IMR-90 (cell line): Measurements from ENCODE around the gene CLPX. TPM values are rescaled to one million over a fixed set of nuclear protein-coding genes. Genes with fewer than 3 reads are reported as not detected.
A peak's percentile ranks its signal among the peaks of the same experiment; 100 is the strongest.

Source experiments
- ATAC-seq: fragments of 200-7000 bp; cut with Tn5 transposase; 2 replicates; pipeline ENCODE4 v1.9.1; 2020; ENCODE audit warnings: low read depth, mild to moderate bottlenecking, moderate library complexity
- BruUV-seq: library from RNA; stranded (reverse); fragments of 400-500 nt; replicated peaks from 2 replicates; lab custom pipeline; 2021; lab: Mats Ljungman, UMichigan
- CTCF ChIA-PET: fragments of 300-600 bp; formaldehyde crosslinking; extraction: SDS; loops from one replicate; lab custom pipeline; 2021; ENCODE audit warnings: antibody characterized with exemption; lab: Yijun Ruan, JAX
- POLR2A ChIA-PET: fragments of 300-600 bp; sonication (Branson Sonifier 250); formaldehyde crosslinking; loops from one replicate; lab custom pipeline; 2022; ENCODE audit warnings: antibody characterized with exemption; ENCODE audit not compliant: unreplicated experiment; lab: Charles Lee
- DNase-seq: peaks from one replicate; pipeline ENCODE4 v3.0.0; 2013
- H2AFZ ChIP-seq: replicated peaks from 2 replicates; pipeline ENCODE3; 2013; ENCODE audit warnings: low read length, mild to moderate bottlenecking; ENCODE audit not compliant: poor library complexity
- H2AK5ac ChIP-seq: 2 replicates; pipeline ENCODE4 v1.6.1; 2013; ENCODE audit warnings: low read depth, low read length, inconsistent platforms
- H2AK9ac ChIP-seq: replicated peaks from 2 replicates; pipeline ENCODE3; 2013; ENCODE audit warnings: mild to moderate bottlenecking, low read depth, low read length, moderate library complexity; ENCODE audit not compliant: poor library complexity
- H2BK120ac ChIP-seq: 2 replicates; pipeline ENCODE4 v1.6.1; 2013; ENCODE audit warnings: low read depth, low read length, inconsistent platforms
- H2BK15ac ChIP-seq: 3 replicates; pipeline ENCODE4 v1.6.1; 2013; ENCODE audit warnings: low read depth, low read length, inconsistent platforms
- H2BK20ac ChIP-seq: 2 replicates; pipeline ENCODE4 v1.6.1; 2013; ENCODE audit warnings: low read depth, mild to moderate bottlenecking, inconsistent platforms, low read length, moderate library complexity
- H2BK5ac ChIP-seq: 2 replicates; pipeline ENCODE4 v1.6.1; 2013; ENCODE audit warnings: mild to moderate bottlenecking, low read depth, low read length, inconsistent platforms; ENCODE audit not compliant: poor library complexity, severe bottlenecking
- H3K14ac ChIP-seq: replicated peaks from 2 replicates; pipeline ENCODE4 v1.6.1; 2013; ENCODE audit warnings: low read depth, low read length, inconsistent platforms
- H3K18ac ChIP-seq: 2 replicates; pipeline ENCODE4 v1.6.1; 2013; ENCODE audit warnings: low read depth, low read length, control low read depth
- H3K23ac ChIP-seq: 2 replicates; pipeline ENCODE4 v1.6.1; 2013; ENCODE audit warnings: low read depth, low read length, inconsistent platforms
- H3K27ac ChIP-seq: 2 replicates; pipeline ENCODE4 v1.5.1; 2013; ENCODE audit warnings: mild to moderate bottlenecking, control low read depth, low read length; ENCODE audit not compliant: insufficient read depth
- H3K27me3 ChIP-seq: 2 replicates; pipeline ENCODE4 v1.6.1; 2013; ENCODE audit warnings: low read length; ENCODE audit not compliant: control insufficient read depth, insufficient read depth
- H3K36me3 ChIP-seq: 2 replicates; pipeline ENCODE4 v1.6.1; 2013; ENCODE audit warnings: low read length, mixed read lengths; ENCODE audit not compliant: control insufficient read depth, insufficient read depth
- H3K4ac ChIP-seq: 2 replicates; pipeline ENCODE4 v1.6.1; 2013; ENCODE audit warnings: low read depth, low read length, inconsistent platforms
- H3K4me1 ChIP-seq: 2 replicates; pipeline ENCODE4 v1.6.1; 2013; ENCODE audit warnings: low read length, mixed read lengths; ENCODE audit not compliant: control insufficient read depth, insufficient read depth
- H3K4me2 ChIP-seq: 2 replicates; pipeline ENCODE4 v1.6.1; 2013; ENCODE audit warnings: low read depth, mild to moderate bottlenecking, control low read depth, low read length, moderate library complexity
- H3K4me3 ChIP-seq: 2 replicates; pipeline ENCODE4 v1.5.1; 2013; ENCODE audit warnings: low read depth, mild to moderate bottlenecking, control low read depth, low read length, moderate library complexity; ENCODE audit not compliant: insufficient read depth
- H3K56ac ChIP-seq: 2 replicates; pipeline ENCODE4 v1.6.1; 2013; ENCODE audit warnings: low read length, inconsistent platforms; ENCODE audit not compliant: insufficient read depth; ENCODE audit errors: extremely low read depth
- H3K79me1 ChIP-seq, 2 experiments: 2 replicates each; pipeline ENCODE4 v1.6.1; 2013; ENCODE audit warnings: low read length in 2 of 2, inconsistent platforms in 1 of 2, low read depth in 1 of 2
- H3K9ac ChIP-seq: 2 replicates; pipeline ENCODE4 v1.6.1; 2013; ENCODE audit warnings: low read depth, low read length, control low read depth
- H3K9me1 ChIP-seq: 2 replicates; pipeline ENCODE4 v1.6.1; 2013; ENCODE audit warnings: low read length, inconsistent platforms; ENCODE audit not compliant: insufficient read depth
- H3K9me3 ChIP-seq: 2 replicates; pipeline ENCODE4 v1.6.1; 2013; ENCODE audit warnings: low read length; ENCODE audit not compliant: control insufficient read depth, insufficient read depth
- H4K20me1 ChIP-seq: 2 replicates; pipeline ENCODE4 v1.6.1; 2013; ENCODE audit warnings: low read length, inconsistent platforms; ENCODE audit not compliant: insufficient read depth
- H4K5ac ChIP-seq: 2 replicates; pipeline ENCODE4 v1.6.1; 2013; ENCODE audit warnings: mild to moderate bottlenecking, low read depth, low read length, control low read depth
- H4K8ac ChIP-seq, 2 experiments: 2 replicates each; pipeline ENCODE4 v1.6.1; 2013; ENCODE audit warnings: low read depth in 2 of 2, low read length in 2 of 2, control low read depth in 1 of 2, inconsistent platforms in 1 of 2
- H4K91ac ChIP-seq: 2 replicates; pipeline ENCODE4 v1.6.1; 2013; ENCODE audit warnings: low read depth, low read length, inconsistent platforms; ENCODE audit not compliant: insufficient read depth
- BHLHE40 ChIP-seq: fragments of 150-350 bp; IDR thresholded peaks from 2 replicates; pipeline ENCODE4 v1.6.1; 2016; ENCODE audit warnings: mild to moderate bottlenecking, low read depth, low read length
- CEBPB ChIP-seq: IDR thresholded peaks from 2 replicates; pipeline ENCODE4 v1.6.1; 2012; ENCODE audit warnings: low read depth, low read length, improper control_type of control experiment
- CHD1 ChIP-seq: IDR thresholded peaks from 2 replicates; pipeline ENCODE4 v1.6.1; 2012; ENCODE audit warnings: low read depth, low read length, improper control_type of control experiment
- CTCF ChIP-seq: conservative IDR thresholded peaks from 2 replicates; pipeline ENCODE4 v1.5.1; 2012; ENCODE audit warnings: mild to moderate bottlenecking, low read depth, low read length, improper control_type of control experiment
- FOS ChIP-seq: fragments of 150-350 bp; IDR thresholded peaks from 2 replicates; pipeline ENCODE4 v1.6.1; 2016; ENCODE audit warnings: low read depth, low read length
- MAFK ChIP-seq: IDR thresholded peaks from 2 replicates; pipeline ENCODE4 v1.6.1; 2012; ENCODE audit warnings: low read depth, low read length, improper control_type of control experiment
- MAZ ChIP-seq: IDR thresholded peaks from 2 replicates; pipeline ENCODE4 v1.6.1; 2012; ENCODE audit warnings: low read depth, mild to moderate bottlenecking, low read length, improper control_type of control experiment, moderate library complexity, borderline replicate concordance
- MXI1 ChIP-seq: IDR thresholded peaks from 2 replicates; pipeline ENCODE4 v1.6.1; 2012; ENCODE audit warnings: low read depth, mild to moderate bottlenecking, low read length, moderate library complexity, borderline replicate concordance
- NFE2L2 ChIP-seq: fragments of 150-350 bp; IDR thresholded peaks from 2 replicates; pipeline ENCODE4 v1.6.1; 2016; ENCODE audit warnings: low read depth, mild to moderate bottlenecking, low read length
- POLR2A ChIP-seq: IDR thresholded peaks from 2 replicates; pipeline ENCODE4 v1.6.1; 2012; ENCODE audit warnings: mild to moderate bottlenecking, low read depth, low read length
- RAD21 ChIP-seq: IDR thresholded peaks from 2 replicates; pipeline ENCODE4 v1.6.1; 2012; ENCODE audit warnings: low read length, improper control_type of control experiment
- RCOR1 ChIP-seq: IDR thresholded peaks from 2 replicates; pipeline ENCODE4 v1.6.1; 2012; ENCODE audit warnings: mild to moderate bottlenecking, low read length, improper control_type of control experiment; ENCODE audit not compliant: insufficient replicate concordance
- RFX5 ChIP-seq: IDR thresholded peaks from 2 replicates; pipeline ENCODE4 v1.8.0; 2012; ENCODE audit warnings: low read depth, mild to moderate bottlenecking, low read length, moderate library complexity
- SMC3 ChIP-seq: fragments of 150-350 bp; IDR thresholded peaks from 2 replicates; pipeline ENCODE4 v1.6.1; 2016; ENCODE audit warnings: low read depth, mild to moderate bottlenecking, antibody characterized with exemption, low read length, moderate library complexity
- USF2 ChIP-seq: fragments of 150-350 bp; IDR thresholded peaks from 2 replicates; pipeline ENCODE4 v1.6.1; 2017; ENCODE audit warnings: mild to moderate bottlenecking, antibody characterized with exemption, low read length, low read depth
- WGBS, 2 experiments: methylation state at CpG; one replicate each; pipeline versions ENCODE4 v1.1.5 to v1.1.7; 2013; ENCODE audit warnings: missing lambda C conversion rate in 2 of 2; ENCODE audit not compliant: insufficient read length in 1 of 2; ENCODE audit errors: extremely low coverage in 2 of 2; 5-methylcytosine and 5-hydroxymethylcytosine counted together
- dilution Hi-C: fragments of 300-500 bp; cut with HindIII; formaldehyde crosslinking; loops from one replicate; pipeline ENCODE4 v1.14.3; 2018; ENCODE audit warnings: low sequenced_read_pairs; ENCODE audit not compliant: unreplicated experiment
- in situ Hi-C: fragments of 300-500 bp; cut with MboI; formaldehyde crosslinking; loops from 3 replicates; pipeline ENCODE4 v1.14.3; 2019; ENCODE audit warnings: low sequenced_read_pairs, inconsistent platforms, mixed read lengths
- intact Hi-C: fragments of 100-400 bp; cut with micrococcal nuclease; formaldehyde crosslinking; loops from 2 replicates; pipeline ENCODE4 v1.10.0; 2022
- polyA plus RNA-seq, 3 experiments: library from polyadenylated mRNA; depleted of rRNA; stranded (reverse); fragments of >200 nt; gene quantifications; 2 replicates each; pipeline ENCODE4 v1.2.3, GENCODE V29; 2012; ENCODE audit warnings: low replicate concordance in 1 of 3
- total RNA-seq: library from RNA; depleted of rRNA; stranded (reverse); fragments of >200 nt; gene quantifications from 2 replicates; pipeline ENCODE4 v1.2.3, GENCODE V29; 2012
- TF ChIP-seq, protein P1 (sequence below): fragments of 150-350 bp; IDR thresholded peaks from 2 replicates; pipeline ENCODE4 v1.6.1; 2016; ENCODE audit warnings: low read depth, mild to moderate bottlenecking, low read length, moderate library complexity, borderline replicate concordance

CLPX gene
- total and polyA plus RNA-seq, 2 of the 4 experiments (the other 2 are of a cell fraction) = 25.8 to 26.9 TPM

GRCh38 chr15:65130941-65131340 lies 54.2 kb downstream of the CLPX start:
- Histone ChIP-seq H3K56ac (no peak overlapping the region), H3K9me3 (no peaks in the 10 kb centered on the region), H3K4ac (no peak overlapping the region), H3K27me3 (no peaks in the 10 kb centered on the region), H2BK5ac (no peak overlapping the region), H3K4me2 (no peak overlapping the region), H3K4me3 (no peak overlapping the region), H3K14ac (no peak overlapping the region), H4K91ac (no peak overlapping the region), H3K9me1 (no peaks in the 10 kb centered on the region; the same call in 1 of the 2 replicates), H3K79me1 (peaks cover 26 to 58% of the 10 kb centered on the region in 2 experiments), H2AK9ac (no peak overlapping the region), H3K36me3 (peaks cover 27% of the 10 kb centered on the region), H2BK20ac (no peak overlapping the region), H3K4me1 (peaks cover 3% of the 10 kb centered on the region), H3K18ac (no peak overlapping the region), H3K9ac (no peak overlapping the region), H4K20me1 (peaks cover 24% of the 10 kb centered on the region; the same call in 1 of the 2 replicates), H2BK120ac (no peak overlapping the region), H3K23ac (peak overlapping the region; percentile 28; the same call in 1 of the 2 replicates), H3K27ac (no peak overlapping the region), H2AFZ (no peak overlapping the region), H4K8ac (no peak overlapping the region), H4K5ac (no peak overlapping the region), H2BK15ac (no peak overlapping the region), H2AK5ac (no peak overlapping the region)
- BruUV-seq = no TSS peak
- 90% methylated on average over 2 of the region's 5 CpGs; no CpG with 5 or more reads in 1 of the 2 experiments for WGBS, 2 experiments
- dilution Hi-C loops (no loop called here), intact Hi-C loops (no loop called here), in situ Hi-C loops (no loop called here)
- ATAC-seq = no peak
- no peak for DNase-seq
- POLR2A ChIA-PET = no interaction called here
- CTCF ChIA-PET = no interaction called here
- TF ChIP-seq, protein P1, sequence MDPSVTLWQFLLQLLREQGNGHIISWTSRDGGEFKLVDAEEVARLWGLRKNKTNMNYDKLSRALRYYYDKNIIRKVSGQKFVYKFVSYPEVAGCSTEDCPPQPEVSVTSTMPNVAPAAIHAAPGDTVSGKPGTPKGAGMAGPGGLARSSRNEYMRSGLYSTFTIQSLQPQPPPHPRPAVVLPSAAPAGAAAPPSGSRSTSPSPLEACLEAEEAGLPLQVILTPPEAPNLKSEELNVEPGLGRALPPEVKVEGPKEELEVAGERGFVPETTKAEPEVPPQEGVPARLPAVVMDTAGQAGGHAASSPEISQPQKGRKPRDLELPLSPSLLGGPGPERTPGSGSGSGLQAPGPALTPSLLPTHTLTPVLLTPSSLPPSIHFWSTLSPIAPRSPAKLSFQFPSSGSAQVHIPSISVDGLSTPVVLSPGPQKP = no peak
- TF ChIP-seq CHD1 = no peak
- TF ChIP-seq RAD21 = no peak
- TF ChIP-seq NFE2L2 = no peak
- no peak for TF ChIP-seq FOS
- TF ChIP-seq CTCF = no peak
- no peak for TF ChIP-seq MAFK
- TF ChIP-seq CEBPB = no peak
- TF ChIP-seq POLR2A = no peak
- TF ChIP-seq MAZ = no peak
- TF ChIP-seq SMC3 = no peak
- TF ChIP-seq USF2 = no peak
- TF ChIP-seq RCOR1 = no peak
- no peak for TF ChIP-seq MXI1
- TF ChIP-seq BHLHE40 = no peak
- TF ChIP-seq RFX5 = no peak
